PC-9 (cell line): Measurements from ENCODE around the gene PSMD12.

ENCODE experiments used
- CTCF ChIP-seq: fragments of 200-600 bp; sonication (generic); conservative IDR thresholded peaks from 2 replicates; pipeline ENCODE4 v1.6.1; 2017; ENCODE audit warnings: mixed run types, antibody characterized with exemption, mild to moderate bottlenecking, moderate library complexity
- EZH2 ChIP-seq: fragments of 200-600 bp; sonication (generic); IDR thresholded peaks from 2 replicates; pipeline ENCODE4 v1.8.0; 2017; ENCODE audit warnings: antibody characterized with exemption, low read depth

GRCh38 chr17:67369676-67370075, 3.3 kb upstream of the PSMD12 start:
- TF ChIP-seq CTCF (no peak), EZH2 (no peak)
